Neural progenitor cell (in vitro differentiated cells): ENCODE measurements around the gene MANF.

Experiments
- CTCF ChIP-seq: fragments of 200-600 bp; sonication (generic); IDR thresholded peaks from 2 replicates; pipeline ENCODE4 v1.5.1; 2017; ENCODE audit warnings: antibody characterized with exemption, mild to moderate bottlenecking
- EZH2 ChIP-seq: fragments of 200-600 bp; sonication (generic); IDR thresholded peaks from 2 replicates; pipeline ENCODE4 v1.6.1; 2017; ENCODE audit warnings: antibody characterized with exemption, mild to moderate bottlenecking, moderate library complexity
- EZH2phosphoT487 ChIP-seq: fragments of 200-600 bp; sonication (generic); IDR thresholded peaks from 2 replicates; pipeline ENCODE4 v1.6.1; 2017; ENCODE audit warnings: antibody characterized with exemption

- no peak for TF ChIP-seq CTCF
- TF ChIP-seq EZH2 = no peak
- TF ChIP-seq EZH2phosphoT487 = no peak
Observed at GRCh38 chr3:51378726-51379125, 6.4 kb upstream of the MANF start.
